ENCODE data around the gene MYO9A.

Gene MYO9A

GRCh38 chr15:71779073-71779797 is 338.7 kb downstream of the MYO9A start:
- no peak for DNase-seq

GRCh38 chr15:71777216-71777943 is 340.6 kb downstream of the MYO9A start:
- no peak for DNase-seq

- no peak for DNase-seq
These were observed 341.6 kb downstream of the MYO9A start for GRCh38 chr15:71776304-71776703.

- no peak for DNase-seq
These were observed 342.1 kb downstream of the MYO9A start for GRCh38 chr15:71775856-71776255.

GRCh38 chr15:71773206-71773859 is 344.6 kb downstream of the MYO9A start:
- DNase-seq, result no peak
